HepG2 (cell line): Measurements from ENCODE around the gene KLHL12. TPM values are rescaled to one million over a fixed set of nuclear protein-coding genes. Genes with fewer than 3 reads are reported as not detected.

Source experiments
- AHDC1 ChIP-seq: sonication (generic); formaldehyde crosslinking; IDR thresholded peaks from 2 replicates; pipeline ENCODE4 v1.5.1; 2020; ENCODE audit warnings: mild to moderate bottlenecking, missing genetic modification reagents, borderline replicate concordance
- CREM ChIP-seq, 2 experiments: sonication (generic) in 1 of 2; formaldehyde crosslinking in 1 of 2; IDR thresholded peaks; 2 replicates each; pipeline versions ENCODE4 v1.4.0 to v1.6.1; 2016 to 2020; ENCODE audit warnings: antibody characterized with exemption in 1 of 2, mild to moderate bottlenecking in 1 of 2, missing genetic modification reagents in 1 of 2
- GABPB1 ChIP-seq: IDR thresholded peaks from 2 replicates; pipeline ENCODE4 v1.6.1; 2016; ENCODE audit warnings: mild to moderate bottlenecking, missing genetic modification reagents, moderate library complexity, missing compliant biosample characterization
- MED1 ChIP-seq: sonication (generic); formaldehyde crosslinking; IDR thresholded peaks from 2 replicates; pipeline ENCODE4 v1.4.0; 2020; ENCODE audit warnings: missing genetic modification reagents
- NFE2L2 ChIP-seq: fragments of 150-350 bp; IDR thresholded peaks from 2 replicates; pipeline ENCODE4 v1.6.1; 2014; ENCODE audit warnings: low read length
- PAF1 ChIP-seq: IDR thresholded peaks from 2 replicates; pipeline ENCODE4 v1.6.1; 2016; ENCODE audit warnings: missing genetic modification reagents, missing compliant biosample characterization
- PHF5A ChIP-seq: IDR thresholded peaks from one replicate; pipeline ENCODE4 v1.6.1; 2018; ENCODE audit warnings: low read depth, missing genetic modification reagents; ENCODE audit not compliant: unreplicated experiment
- PRMT3 ChIP-seq: sonication (generic); formaldehyde crosslinking; IDR thresholded peaks from 2 replicates; pipeline ENCODE4 v1.8.1; 2022; ENCODE audit warnings: low read depth, mild to moderate bottlenecking, moderate library complexity, missing genetic modification reagents, borderline replicate concordance
- SAP130 ChIP-seq: IDR thresholded peaks from 2 replicates; pipeline ENCODE4 v1.6.1; 2016; ENCODE audit warnings: low read depth
- SRF ChIP-seq: IDR thresholded peaks from 2 replicates; pipeline ENCODE4 v1.6.1; 2011; ENCODE audit warnings: mild to moderate bottlenecking, low read depth, low read length, moderate library complexity
- TGIF2 ChIP-seq: IDR thresholded peaks from 2 replicates; pipeline ENCODE4 v1.6.1; 2016; ENCODE audit warnings: control low read depth, missing compliant biosample characterization
- ZMYM4 ChIP-seq: sonication (generic); formaldehyde crosslinking; IDR thresholded peaks from 2 replicates; pipeline ENCODE4 v1.8.1; 2023; ENCODE audit warnings: mild to moderate bottlenecking, missing genetic modification reagents
- ZNF343 ChIP-seq: sonication (generic); formaldehyde crosslinking; IDR thresholded peaks from 2 replicates; pipeline ENCODE4 v1.4.0; 2020; ENCODE audit warnings: mild to moderate bottlenecking, missing genetic modification reagents
- ZNF451 ChIP-seq: sonication (generic); formaldehyde crosslinking; IDR thresholded peaks from 2 replicates; pipeline ENCODE4 v1.5.0; 2020; ENCODE audit warnings: mild to moderate bottlenecking, missing genetic modification reagents
- ZNF678 ChIP-seq: sonication (generic); formaldehyde crosslinking; IDR thresholded peaks from 2 replicates; pipeline ENCODE4 v1.4.0; 2020; ENCODE audit warnings: mild to moderate bottlenecking, missing genetic modification reagents
- ZNF761 ChIP-seq: sonication (generic); formaldehyde crosslinking; conservative IDR thresholded peaks from 2 replicates; pipeline ENCODE4 v1.4.0; 2020; ENCODE audit warnings: mild to moderate bottlenecking, missing genetic modification reagents
- ZNF800 ChIP-seq: sonication (generic); formaldehyde crosslinking; IDR thresholded peaks from 2 replicates; pipeline ENCODE4 v1.4.0; 2020; ENCODE audit warnings: missing genetic modification reagents
- polyA plus RNA-seq, 8 experiments: library from polyadenylated mRNA; depleted of rRNA in 3 of 8; stranded (reverse) in 7 of 8; unstranded in 1 of 8; fragments of >200 nt; fragmentation: Illumina TruSeq in 4 of 8; extraction: Trizol in 4 of 8; gene quantifications; 2 replicates each; pipeline versions ENCODE4 v1.2.1 to v1.2.3, GENCODE V29; 2011 to 2016; ENCODE audit warnings: low read depth in 4 of 8, missing spikeins in 1 of 8, mixed read lengths in 1 of 8; ENCODE audit not compliant: insufficient read depth in 1 of 8
- total RNA-seq, 5 experiments: library from RNA; depleted of rRNA; stranded (reverse); fragments of >200 nt; fragmentation: Illumina TruSeq; extraction: Trizol; gene quantifications; 2 replicates each; pipeline ENCODE4 v1.2.3, GENCODE V29; 2016; ENCODE audit warnings: low read depth in 1 of 5
- TF ChIP-seq, protein P1 (sequence below): sonication (generic); formaldehyde crosslinking; IDR thresholded peaks from 2 replicates; pipeline ENCODE4 v1.4.0; 2020; ENCODE audit warnings: mild to moderate bottlenecking, low read depth, missing genetic modification reagents
- TF ChIP-seq, protein P2 (sequence below): sonication (generic); formaldehyde crosslinking; IDR thresholded peaks from 2 replicates; pipeline ENCODE4 v1.8.1; 2023; ENCODE audit warnings: missing genetic modification reagents, mild to moderate bottlenecking, borderline replicate concordance
- TF ChIP-seq, protein P3 (sequence below): sonication (generic); formaldehyde crosslinking; IDR thresholded peaks from 2 replicates; pipeline ENCODE4 v1.4.0; 2020; ENCODE audit warnings: missing genetic modification reagents

The KLHL12 gene
- total and polyA plus RNA-seq, 2 of the 13 experiments (the other 11 are each of a cell fraction or from before 2014, with no cell fraction given), result 19.2 to 25.2 TPM

DNA sequence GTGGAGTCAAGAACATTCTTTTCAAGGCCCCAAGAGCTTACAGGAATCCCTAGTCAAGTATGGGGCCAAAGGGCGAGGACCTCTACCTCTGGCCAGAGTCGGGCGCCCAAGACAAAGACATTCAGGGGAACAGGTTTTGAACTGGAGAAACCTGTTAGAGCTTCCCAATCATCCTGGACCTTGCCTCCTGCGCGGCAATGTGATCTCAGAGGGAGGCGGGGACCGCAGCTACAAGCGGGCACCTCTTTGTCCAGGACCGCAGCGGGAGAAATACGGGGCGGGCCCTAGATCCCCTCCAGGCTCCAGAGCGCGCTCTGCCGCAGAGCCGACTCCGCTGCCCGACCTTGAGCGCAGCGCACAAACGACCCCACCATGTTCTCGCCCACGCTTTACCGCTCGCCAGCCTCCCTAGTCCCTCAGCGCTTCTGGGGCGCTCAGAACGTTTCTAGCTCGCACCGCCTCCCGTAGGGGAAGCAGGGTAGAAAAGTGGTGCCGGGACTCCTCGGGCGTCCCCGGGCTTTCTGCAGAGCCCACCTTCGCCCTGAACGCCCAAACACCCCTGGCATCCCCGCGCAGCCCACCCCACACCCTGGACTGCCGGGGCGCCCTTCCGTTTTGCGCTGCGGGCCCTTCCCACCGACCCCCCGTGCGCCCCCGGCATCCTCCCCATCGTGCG, 66.2 kb downstream of the KLHL12 start (continued):
- TF ChIP-seq, protein P1, sequence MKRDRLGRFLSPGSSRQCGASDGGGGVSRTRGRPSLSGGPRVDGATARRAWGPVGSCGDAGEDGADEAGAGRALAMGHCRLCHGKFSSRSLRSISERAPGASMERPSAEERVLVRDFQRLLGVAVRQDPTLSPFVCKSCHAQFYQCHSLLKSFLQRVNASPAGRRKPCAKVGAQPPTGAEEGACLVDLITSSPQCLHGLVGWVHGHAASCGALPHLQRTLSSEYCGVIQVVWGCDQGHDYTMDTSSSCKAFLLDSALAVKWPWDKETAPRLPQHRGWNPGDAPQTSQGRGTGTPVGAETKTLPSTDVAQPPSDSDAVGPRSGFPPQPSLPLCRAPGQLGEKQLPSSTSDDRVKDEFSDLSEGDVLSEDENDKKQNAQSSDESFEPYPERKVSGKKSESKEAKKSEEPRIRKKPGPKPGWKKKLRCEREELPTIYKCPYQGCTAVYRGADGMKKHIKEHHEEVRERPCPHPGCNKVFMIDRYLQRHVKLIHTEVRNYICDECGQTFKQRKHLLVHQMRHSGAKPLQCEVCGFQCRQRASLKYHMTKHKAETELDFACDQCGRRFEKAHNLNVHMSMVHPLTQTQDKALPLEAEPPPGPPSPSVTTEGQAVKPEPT (CRISPR knock-in tag), result no peak
- TF ChIP-seq TGIF2 (CRISPR knock-in tag) (no peak; the same call in 1 of the 2 replicates), ZNF451 (CRISPR knock-in tag) (no peak), MED1 (CRISPR knock-in tag) (no peak), CREM (IDR thresholded peaks at IDR 0.05) (peak; percentile 39; the same call in 1 of the 2 replicates), CREM (CRISPR knock-in tag; IDR thresholded peaks at IDR 0.05) (no peak), SRF (no peak), PHF5A (CRISPR knock-in tag) (no peak), GABPB1 (CRISPR knock-in tag) (peak; percentile 41; the same call in 1 of the 2 replicates), PRMT3 (CRISPR knock-in tag) (peak; percentile 34; the same call in 1 of the 2 replicates), ZNF678 (CRISPR knock-in tag) (no peak), ZMYM4 (CRISPR knock-in tag) (no peak), ZNF343 (no peak), NFE2L2 (no peak), AHDC1 (CRISPR knock-in tag) (no peak), ZNF761 (CRISPR knock-in tag) (no peak), PAF1 (CRISPR knock-in tag) (no peak), ZNF800 (CRISPR knock-in tag) (no peak; the same call in 1 of the 2 replicates), SAP130 (peak; percentile 74)
- TF ChIP-seq, protein P2, sequence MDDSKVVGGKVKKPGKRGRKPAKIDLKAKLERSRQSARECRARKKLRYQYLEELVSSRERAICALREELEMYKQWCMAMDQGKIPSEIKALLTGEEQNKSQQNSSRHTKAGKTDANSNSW (CRISPR knock-in tag), result no peak
- TF ChIP-seq, protein P3, sequence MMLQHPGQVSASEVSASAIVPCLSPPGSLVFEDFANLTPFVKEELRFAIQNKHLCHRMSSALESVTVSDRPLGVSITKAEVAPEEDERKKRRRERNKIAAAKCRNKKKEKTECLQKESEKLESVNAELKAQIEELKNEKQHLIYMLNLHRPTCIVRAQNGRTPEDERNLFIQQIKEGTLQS, result no peak
